ENCODE results near the gene CDCP1.

DNA sequence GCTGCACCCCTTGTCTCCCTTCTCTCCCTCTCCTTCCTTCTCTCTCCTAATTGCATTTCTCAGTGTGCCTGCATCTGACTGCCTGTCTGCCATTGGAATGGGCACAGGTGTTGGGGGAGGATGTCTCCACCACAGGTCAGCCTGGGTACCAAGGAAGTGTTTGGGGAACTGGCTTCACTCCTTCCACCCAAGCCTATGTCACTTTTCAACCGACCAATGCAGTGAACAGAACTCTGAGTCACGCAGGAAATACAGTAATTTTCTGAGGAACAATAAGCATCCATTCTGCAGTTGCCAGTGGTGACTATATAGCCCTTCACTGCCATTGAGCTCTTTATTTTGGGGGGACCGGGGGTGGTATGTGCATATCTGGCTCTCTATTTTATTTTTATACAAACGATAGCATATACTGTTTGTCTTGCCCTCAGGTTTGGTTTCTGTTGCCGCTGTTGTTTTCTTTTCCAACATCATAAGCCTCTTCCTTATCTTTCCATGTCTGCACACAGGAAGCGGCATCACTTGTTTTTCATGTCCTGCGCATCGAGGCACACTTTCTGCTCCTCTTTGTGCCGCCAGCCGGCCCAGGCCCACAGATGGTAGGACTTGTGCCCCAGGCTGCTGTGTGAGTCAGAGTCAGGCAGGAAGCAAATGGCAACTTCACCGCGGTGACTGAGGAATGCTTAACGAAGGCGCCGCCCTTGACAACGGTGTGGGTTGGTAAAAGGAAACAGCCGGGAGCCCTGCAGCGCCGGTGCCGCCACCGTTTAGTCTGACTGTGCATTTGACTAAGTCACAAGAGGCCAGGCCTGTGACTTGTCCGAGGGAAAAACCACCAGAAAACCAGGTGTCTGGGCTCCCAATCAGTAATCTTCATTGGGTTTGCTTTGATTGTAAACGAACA, 21.1 kb upstream of the CDCP1 start:
- TF ChIP-seq EP300 (IDR thresholded peaks at IDR 0.05; ENCODE audit: low read depth) (no peak), POLR2AphosphoS5 (IDR thresholded peaks at IDR 0.05) (peak in 2 of 3 donors; percentile 61 to 78), POLR2A (IDR thresholded peaks at IDR 0.05) (peak; percentile 44)
- TF ChIP-seq, protein P1, sequence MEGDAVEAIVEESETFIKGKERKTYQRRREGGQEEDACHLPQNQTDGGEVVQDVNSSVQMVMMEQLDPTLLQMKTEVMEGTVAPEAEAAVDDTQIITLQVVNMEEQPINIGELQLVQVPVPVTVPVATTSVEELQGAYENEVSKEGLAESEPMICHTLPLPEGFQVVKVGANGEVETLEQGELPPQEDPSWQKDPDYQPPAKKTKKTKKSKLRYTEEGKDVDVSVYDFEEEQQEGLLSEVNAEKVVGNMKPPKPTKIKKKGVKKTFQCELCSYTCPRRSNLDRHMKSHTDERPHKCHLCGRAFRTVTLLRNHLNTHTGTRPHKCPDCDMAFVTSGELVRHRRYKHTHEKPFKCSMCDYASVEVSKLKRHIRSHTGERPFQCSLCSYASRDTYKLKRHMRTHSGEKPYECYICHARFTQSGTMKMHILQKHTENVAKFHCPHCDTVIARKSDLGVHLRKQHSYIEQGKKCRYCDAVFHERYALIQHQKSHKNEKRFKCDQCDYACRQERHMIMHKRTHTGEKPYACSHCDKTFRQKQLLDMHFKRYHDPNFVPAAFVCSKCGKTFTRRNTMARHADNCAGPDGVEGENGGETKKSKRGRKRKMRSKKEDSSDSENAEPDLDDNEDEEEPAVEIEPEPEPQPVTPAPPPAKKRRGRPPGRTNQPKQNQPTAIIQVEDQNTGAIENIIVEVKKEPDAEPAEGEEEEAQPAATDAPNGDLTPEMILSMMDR (IDR thresholded peaks at IDR 0.05): no peak

All from transverse colon (tissue), 4 donors.